HG03439 (cell line): ENCODE data around the gene LENG8.

Source experiments
- ATAC-seq: cut with Tn5 transposase; IDR thresholded peaks from one replicate; pipeline ENCODE4 v1.9.1; 2021; ENCODE audit warnings: mild to moderate bottlenecking, moderate library complexity; ENCODE audit not compliant: unreplicated experiment

Gene LENG8

DNA sequence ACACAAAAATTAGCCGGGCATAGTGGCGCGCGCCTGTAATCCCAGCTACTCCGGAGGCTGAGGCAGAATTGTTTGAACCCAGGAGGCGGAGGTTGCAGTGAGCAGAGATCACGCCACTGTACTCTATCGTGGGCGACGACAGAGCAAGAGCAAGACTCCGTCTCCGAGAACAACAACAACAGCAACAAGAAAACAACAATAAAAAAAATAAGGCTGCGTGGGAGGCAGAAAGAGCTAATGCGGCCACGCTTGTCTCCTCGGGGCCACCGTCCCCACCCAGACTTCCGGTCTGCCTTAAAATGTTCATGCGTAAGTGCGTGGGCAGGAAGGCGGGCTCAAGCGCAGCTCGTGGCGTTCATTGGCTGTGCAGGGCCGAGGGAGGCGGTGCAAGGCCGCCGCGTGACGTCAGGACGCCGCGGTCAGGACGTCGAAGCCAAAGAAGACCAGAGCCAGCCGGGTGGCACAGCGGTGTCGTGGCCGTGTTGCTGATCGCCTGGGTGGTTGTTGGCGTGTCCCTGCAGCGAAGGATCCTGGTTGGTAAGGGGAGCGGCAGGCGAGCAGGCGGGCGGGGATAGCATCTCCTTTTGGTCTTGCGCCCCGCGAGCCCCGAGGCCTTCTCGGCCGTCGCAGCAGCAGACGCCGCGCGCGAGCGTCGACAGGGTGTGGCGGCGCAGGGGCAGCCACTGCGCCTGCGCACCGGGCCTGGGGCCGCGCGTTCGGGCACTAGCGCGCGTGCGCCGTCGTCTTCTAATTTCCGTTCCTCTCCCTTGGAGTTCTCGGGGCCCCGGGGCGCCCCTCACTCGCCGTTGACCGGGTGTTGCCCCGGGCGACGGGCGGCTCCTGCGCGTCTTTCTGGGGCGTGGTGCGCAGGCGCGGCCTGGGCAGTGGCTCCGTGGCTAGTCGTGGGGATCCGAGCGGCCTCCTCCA is at the start of gene LENG8:
Gene LENG8, plus strand, starts transcription at position 426 of the 927 bp plus-strand sequence. CDS start 2,146 bp downstream, outside the sequence.
- peak; percentile 83 for ATAC-seq

- ATAC-seq = no peak
Measured at GRCh38 chr19:54400913-54401312, 48.1 kb upstream of the LENG8 start.

DNA sequence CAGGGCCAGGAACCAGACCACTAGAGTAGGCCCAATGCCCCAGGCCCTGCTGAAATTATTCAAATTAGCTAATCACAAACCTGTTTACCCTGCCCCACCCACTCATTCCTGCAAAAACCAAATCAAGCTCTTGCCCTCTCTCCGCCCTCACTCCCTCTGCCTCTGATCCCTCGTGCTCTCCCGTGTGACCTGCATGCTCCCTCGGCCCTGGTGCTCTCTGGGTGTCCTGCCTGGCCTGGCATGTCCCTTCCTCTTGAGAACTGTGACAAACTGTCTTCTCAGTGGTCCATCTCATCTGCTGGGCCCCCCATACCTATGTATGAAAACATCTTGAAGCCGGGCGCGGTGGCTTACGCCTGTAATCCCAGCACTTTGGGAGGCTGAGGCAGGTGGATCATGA is 45.9 kb upstream of the LENG8 start:
- ATAC-seq = no peak

DNA sequence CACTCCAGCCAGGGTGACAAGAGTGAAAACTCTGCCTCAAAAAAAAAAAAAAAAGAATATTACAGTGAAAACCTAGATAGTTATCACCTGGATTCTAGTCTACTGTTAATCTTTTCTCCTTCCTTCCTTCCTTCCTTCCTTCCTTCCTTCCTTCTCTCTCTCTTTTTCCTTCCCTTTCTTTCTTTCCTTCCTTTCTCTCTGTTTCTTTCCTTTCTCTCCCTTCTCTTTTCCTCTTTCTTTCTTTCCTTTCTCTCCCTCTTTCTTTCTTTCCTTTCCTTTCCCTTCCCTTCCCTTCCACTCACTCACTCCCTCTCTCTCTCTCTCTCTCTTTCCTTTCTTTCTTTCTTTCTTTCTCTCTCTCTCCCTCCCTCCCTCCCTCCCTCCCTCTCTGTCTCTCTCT is 43.4 kb upstream of the LENG8 start:
- no peak for ATAC-seq

DNA sequence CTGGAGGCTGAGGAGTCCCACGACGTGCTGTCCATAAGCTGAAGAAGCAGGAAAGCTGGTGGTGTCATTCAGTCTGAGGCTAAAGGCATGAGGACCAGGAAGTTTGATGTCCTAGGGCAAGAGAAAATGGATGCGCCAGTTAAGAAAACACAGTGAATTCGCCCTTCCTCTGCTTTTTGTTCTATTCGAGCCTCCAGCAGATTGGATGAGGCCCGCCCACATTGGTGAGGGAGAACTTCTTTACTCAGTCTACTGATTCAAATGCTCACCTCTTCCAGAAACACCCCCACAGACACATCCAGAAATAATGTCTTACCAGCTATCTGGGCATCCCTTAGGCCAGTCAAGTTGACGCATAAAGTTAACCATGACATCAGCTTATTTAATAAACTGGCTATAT is 41.2 kb upstream of the LENG8 start:
- ATAC-seq = no peak

GRCh38 chr19:54408456-54409026 is 40.5 kb upstream of the LENG8 start:
- no peak for ATAC-seq

DNA sequence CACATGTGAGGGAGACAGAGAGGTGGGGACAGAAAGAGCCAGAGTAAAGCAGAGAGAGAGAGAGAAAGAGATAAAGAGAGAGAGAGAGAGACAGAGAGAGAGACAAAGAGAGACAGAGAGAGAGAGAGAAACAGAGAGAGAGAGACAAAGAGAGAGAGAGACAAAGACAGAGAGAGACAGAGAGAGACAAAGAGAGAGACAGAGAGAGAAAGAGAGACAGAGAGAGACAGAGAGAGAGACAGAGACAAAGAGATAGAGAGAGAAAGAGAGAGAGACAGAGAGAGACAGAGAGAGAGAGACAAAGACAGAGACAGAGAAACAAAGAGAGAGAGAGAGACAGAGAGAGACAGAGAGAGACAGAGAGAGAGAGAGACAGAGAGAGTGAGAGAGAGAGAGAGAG is 38.0 kb upstream of the LENG8 start:
- no peak for ATAC-seq

DNA sequence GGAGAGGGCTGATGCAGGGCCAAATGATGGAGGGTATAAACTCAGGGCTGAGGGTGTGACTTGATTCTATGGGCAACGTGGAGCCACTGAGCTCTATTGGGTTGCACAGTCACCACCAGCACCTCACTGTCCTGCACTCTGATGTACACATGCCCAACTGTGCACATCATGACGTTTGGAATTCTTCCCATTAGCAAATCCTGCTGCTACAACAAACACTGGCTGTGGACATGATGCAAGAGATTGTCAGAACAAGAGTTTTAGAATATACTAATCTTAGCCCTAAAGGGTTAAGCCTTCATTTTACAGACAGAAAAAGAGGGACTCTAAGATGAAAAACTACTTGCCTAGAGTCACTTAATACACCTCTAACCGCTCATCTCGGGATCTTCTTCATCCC is 36.1 kb upstream of the LENG8 start:
- no peak for ATAC-seq

- ATAC-seq = no peak
Measured at GRCh38 chr19:54414156-54414555, 34.8 kb upstream of the LENG8 start.

DNA sequence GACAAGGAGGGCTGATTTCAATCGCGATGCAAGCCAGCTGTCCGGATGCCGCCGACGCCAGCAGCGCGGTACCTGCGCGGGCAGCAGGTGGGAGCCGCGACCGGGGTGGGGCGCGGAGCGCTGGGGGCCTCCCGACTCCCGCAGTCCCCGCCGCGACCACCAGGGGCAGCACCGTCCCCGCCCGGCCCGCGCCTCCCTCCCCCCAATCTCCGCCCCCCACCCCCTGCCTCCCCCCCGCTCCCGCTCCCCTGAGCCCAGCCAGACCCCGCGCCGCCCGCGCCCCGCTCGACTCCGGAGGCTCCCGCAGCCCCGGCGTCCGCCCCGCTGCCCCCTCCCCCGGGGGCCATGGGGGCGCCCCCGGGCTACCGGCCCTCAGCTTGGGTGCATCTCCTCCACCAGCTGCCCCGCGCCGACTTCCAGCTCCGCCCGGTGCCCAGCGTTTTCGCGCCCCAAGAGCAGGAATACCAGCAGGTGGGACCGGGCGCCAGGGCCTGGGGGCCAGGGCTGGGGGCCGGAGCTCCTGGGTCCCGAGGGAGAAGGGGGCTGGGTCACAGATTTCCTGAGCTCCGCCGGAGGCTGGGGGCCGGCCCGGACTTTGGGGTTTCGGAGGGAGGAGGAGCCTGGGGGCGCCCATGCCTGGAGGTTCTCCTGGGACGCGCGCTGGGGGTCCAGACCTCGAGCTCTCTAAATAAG is 33.6 kb upstream of the LENG8 start, which contains the start of gene TTYH1:
Gene TTYH1, plus strand, starts transcription at position 257 of the 693 bp plus-strand sequence. Its CDS starts 89 bp downstream, at position 346.
- ATAC-seq = no peak

DNA sequence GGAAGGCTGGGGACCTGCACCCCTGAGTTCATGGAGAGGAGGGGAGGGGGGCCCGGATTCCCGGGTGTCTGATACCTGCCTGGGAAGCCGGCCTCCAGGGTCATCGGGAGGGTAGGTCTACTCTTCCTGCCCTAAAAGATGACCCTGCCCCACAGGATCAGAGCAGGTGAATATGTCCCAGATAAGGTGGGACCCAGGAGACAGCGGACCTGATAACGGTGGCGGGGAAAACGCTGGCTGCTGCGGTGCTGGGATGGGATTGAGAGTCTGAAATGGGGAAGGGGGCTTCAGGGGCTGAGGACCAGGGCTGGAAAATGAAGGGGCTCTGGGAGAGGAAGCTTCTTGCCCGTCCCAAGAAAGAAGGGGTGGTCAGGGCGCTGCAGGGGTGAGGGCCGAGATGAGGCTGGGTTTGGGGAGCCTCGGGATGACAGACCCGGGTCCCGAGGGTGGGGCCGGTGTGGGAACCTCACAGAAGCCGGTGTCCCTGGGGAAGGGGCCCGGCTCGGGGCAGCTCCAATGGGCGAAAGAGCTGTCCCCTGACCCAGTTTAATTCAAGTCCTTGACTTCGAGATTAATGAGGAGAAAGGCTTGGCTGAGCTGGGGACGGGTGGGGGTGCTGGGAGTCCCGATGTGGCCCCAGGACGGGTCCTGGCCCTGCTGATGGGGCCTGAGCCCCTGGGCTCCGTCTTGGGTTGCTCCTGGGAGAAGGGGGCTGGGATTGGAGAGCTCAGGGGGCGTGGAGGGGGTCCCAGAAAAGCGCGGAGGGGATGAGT is 32.9 kb upstream of the LENG8 start:
- no peak for ATAC-seq

GRCh38 chr19:54416695-54417491 is 32.1 kb upstream of the LENG8 start:
- no peak for ATAC-seq

GRCh38 chr19:54418030-54418929 is 30.7 kb upstream of the LENG8 start:
- ATAC-seq = no peak

DNA sequence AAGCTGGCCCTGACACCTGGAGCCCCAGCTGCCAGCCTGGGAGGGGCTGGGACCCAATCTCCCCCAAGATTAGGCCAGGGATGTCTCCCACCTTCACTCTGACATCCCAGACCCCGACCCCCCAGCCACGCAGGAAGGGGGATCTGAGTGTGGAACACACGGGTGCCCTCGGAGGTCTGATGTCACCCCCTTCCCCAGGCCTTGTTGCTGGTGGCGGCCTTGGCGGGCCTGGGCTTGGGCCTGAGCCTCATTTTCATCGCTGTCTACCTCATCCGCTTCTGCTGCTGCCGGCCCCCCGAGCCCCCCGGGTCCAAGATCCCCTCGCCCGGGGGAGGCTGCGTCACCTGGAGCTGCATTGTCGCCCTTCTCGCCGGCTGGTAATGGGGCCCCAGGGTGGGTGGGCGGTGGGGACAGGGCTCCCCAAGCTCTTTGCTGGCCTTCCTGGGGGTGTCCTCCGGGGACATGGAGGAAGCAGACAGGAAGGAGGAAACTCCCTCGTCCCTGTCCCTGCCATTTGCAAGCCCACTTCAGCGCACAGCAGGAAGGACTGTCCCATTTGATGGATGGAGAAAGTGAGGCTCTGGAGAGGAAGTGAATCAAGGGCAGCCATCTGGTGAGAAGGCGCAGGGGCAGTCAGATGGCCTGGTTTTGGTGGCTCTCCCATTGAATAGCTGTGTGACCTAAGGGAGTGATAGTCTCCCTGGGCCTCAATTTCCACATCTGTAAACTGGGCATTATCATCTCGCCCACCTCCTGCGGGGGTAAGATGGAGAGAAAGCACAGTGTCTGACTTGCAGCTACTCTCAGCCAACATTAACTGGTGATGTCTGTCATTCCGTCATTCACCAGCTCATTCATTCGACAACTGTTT is 29.8 kb upstream of the LENG8 start:
- no peak for ATAC-seq

GRCh38 chr19:54420068-54420382 is 29.0 kb upstream of the LENG8 start:
- ATAC-seq = no peak

GRCh38 chr19:54420383-54421168 is 28.4 kb upstream of the LENG8 start:
- ATAC-seq = no peak

- no peak for ATAC-seq
Measured at GRCh38 chr19:54421169-54421516, 27.9 kb upstream of the LENG8 start.

DNA sequence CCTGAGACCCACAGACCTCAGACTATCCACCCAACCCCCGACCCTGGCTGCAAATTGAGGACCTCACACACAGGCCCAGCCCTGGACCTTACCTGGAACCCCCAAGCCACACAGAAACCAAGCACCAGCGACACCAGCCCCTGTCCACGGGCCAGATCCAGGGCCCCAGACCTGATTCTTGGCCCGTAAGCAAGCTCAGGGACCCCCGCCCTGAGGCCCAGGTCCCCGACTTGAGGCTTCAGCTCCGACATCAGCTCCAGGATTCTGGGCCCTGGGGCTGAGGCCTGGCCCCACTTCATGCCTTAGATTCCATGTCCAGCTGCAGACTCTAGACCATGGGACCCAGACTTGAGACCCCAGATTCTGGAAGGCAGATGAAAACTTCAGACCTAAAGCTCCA is 27.5 kb upstream of the LENG8 start:
- ATAC-seq = no peak
